NCI-H345 treated with DMSO at 0.1 percent for 48 hours (cell line): Measurements from ENCODE around the gene DKK3.
A peak's percentile ranks its signal among the peaks of the same experiment; 100 is the strongest.

Experiments used
- DNase-seq: peaks from one replicate; lab custom pipeline; 2025; ENCODE audit not compliant: unreplicated experiment; lab: John Stamatoyannopoulos, UW

Gene DKK3

GRCh38 chr11:11968511-11969280, 39.7 kb downstream of the DKK3 start:
- DNase-seq = no peak

GRCh38 chr11:11967669-11968510, 40.5 kb downstream of the DKK3 start:
- no peak for DNase-seq

- DNase-seq = peak; percentile 17
These were observed 41.4 kb downstream of the DKK3 start for GRCh38 chr11:11966826-11967668.

- no peak for DNase-seq
These were observed 42.1 kb downstream of the DKK3 start for GRCh38 chr11:11966354-11966741.

- no peak for DNase-seq
These were observed 42.6 kb downstream of the DKK3 start for GRCh38 chr11:11965656-11966353.

- no peak for DNase-seq
These were observed 43.2 kb downstream of the DKK3 start for GRCh38 chr11:11965192-11965591.

- DNase-seq = no peak
These were observed 43.7 kb downstream of the DKK3 start for GRCh38 chr11:11964774-11965150.

- no peak for DNase-seq
These were observed 44.3 kb downstream of the DKK3 start for GRCh38 chr11:11963842-11964773.

- DNase-seq = no peak
These were observed 45.4 kb downstream of the DKK3 start for GRCh38 chr11:11963067-11963466.

- DNase-seq = no peak
These were observed 46.9 kb downstream of the DKK3 start for GRCh38 chr11:11961399-11962028.

GRCh38 chr11:11960687-11961086, 47.7 kb downstream of the DKK3 start:
- no peak for DNase-seq

GRCh38 chr11:11959601-11960000, 48.8 kb downstream of the DKK3 start:
- DNase-seq = no peak

GRCh38 chr11:11958403-11959231, 49.8 kb downstream of the DKK3 start:
- no peak for DNase-seq

- no peak for DNase-seq
These were observed 52.4 kb downstream of the DKK3 start for GRCh38 chr11:11956006-11956405.

- no peak for DNase-seq
These were observed 56.4 kb downstream of the DKK3 start for GRCh38 chr11:11952036-11952435.

GRCh38 chr11:11949482-11949881, 58.9 kb downstream of the DKK3 start:
- no peak for DNase-seq

GRCh38 chr11:11948242-11948947, 60.0 kb downstream of the DKK3 start:
- no peak for DNase-seq

- no peak for DNase-seq
These were observed 60.6 kb downstream of the DKK3 start for GRCh38 chr11:11947825-11948224.
